K562 (cell line): ENCODE results near the gene ERCC4. TPM values are rescaled to one million over a fixed set of nuclear protein-coding genes. Genes with fewer than 3 reads are reported as not detected.

ENCODE experiments used
- ATAC-seq: fragments of 200-7000 bp; cut with Tn5 transposase; 3 replicates; pipeline ENCODE4 v1.9.1; 2020; ENCODE audit warnings: moderate library complexity
- BruUV-seq: library from RNA; stranded (reverse); fragments of 400-500 nt; replicated peaks from 2 replicates; lab custom pipeline; 2021; lab: Mats Ljungman, UMichigan
- CTCF ChIA-PET: fragments of 300-600 bp; formaldehyde crosslinking; extraction: SDS; loops from one replicate; lab custom pipeline; 2021; ENCODE audit warnings: low intra/inter-chr PET ratio; lab: Yijun Ruan, JAX
- POLR2A ChIA-PET: fragments of 300-600, 350-650 bp; sonication (Branson Sonifier 250); formaldehyde crosslinking; extraction: SDS; loops from one replicate; lab custom pipeline; 2021; ENCODE audit warnings: antibody characterized with exemption, inconsistent platforms; lab: Yijun Ruan, JAX
- DNase-seq, 4 experiments: peaks; one replicate each; pipeline versions ENCODE4 v3.0.0 to v3.0.0-alpha.2; 2011 to 2018; ENCODE audit warnings: low spot score in 3 of 4, mixed read lengths in 3 of 4; ENCODE audit errors: extremely low read depth in 1 of 4
- FAIRE-seq: peaks from 2 replicates; lab custom pipeline; 2011; peaks lifted over from hg19 to GRCh38; lab: Jason Lieb, UNC
- H2AFZ ChIP-seq: 2 replicates; pipeline ENCODE4 v1.6.0; 2011; ENCODE audit warnings: low read depth, low read length, control low read depth, inconsistent platforms
- H3K27ac ChIP-seq: fragments of 200-600 bp; 3 replicates; pipeline ENCODE4 v1.8.0; 2011; ENCODE audit warnings: low read depth, mild to moderate bottlenecking, control low read depth, inconsistent platforms, low read length, moderate library complexity, mixed read lengths; ENCODE audit errors: extremely low read depth
- H3K27me3 ChIP-seq, 2 experiments: fragments of 300-600 bp in 1 of 2; 2 replicates in 1 of 2; 3 replicates in 1 of 2; pipeline versions ENCODE4 v1.6.0 to v1.8.0; 2011; ENCODE audit warnings: inconsistent platforms in 2 of 2, low read length in 2 of 2, mild to moderate bottlenecking in 1 of 2, mixed read lengths in 1 of 2, moderate library complexity in 1 of 2; ENCODE audit not compliant: control insufficient read depth in 2 of 2, insufficient read depth in 2 of 2
- H3K36me3 ChIP-seq: fragments of 300-600 bp; 3 replicates; pipeline ENCODE4 v1.8.0; 2011; ENCODE audit warnings: mild to moderate bottlenecking, low read length, inconsistent platforms; ENCODE audit not compliant: control insufficient read depth, insufficient read depth
- H3K4me1 ChIP-seq, 2 experiments: fragments of 200-600 bp in 1 of 2; replicated peaks in 1 of 2; 2 replicates in 1 of 2; 3 replicates in 1 of 2; pipeline versions ENCODE4 v1.5.1 to v1.8.0; 2011; ENCODE audit warnings: inconsistent platforms in 2 of 2, low read length in 2 of 2, mild to moderate bottlenecking in 1 of 2, mixed read lengths in 1 of 2, moderate library complexity in 1 of 2; ENCODE audit not compliant: control insufficient read depth in 2 of 2, insufficient read depth in 2 of 2
- H3K4me2 ChIP-seq: 2 replicates; pipeline ENCODE4 v1.6.1; 2011; ENCODE audit warnings: low read length, control low read depth, inconsistent platforms, mixed read lengths; ENCODE audit not compliant: insufficient read depth
- H3K4me3 ChIP-seq: fragments of 200-600 bp; sonication (generic), shearing (Covaris generic); 2 replicates; pipeline ENCODE4 v1.5.1; 2016; ENCODE audit warnings: control low read depth, inconsistent platforms
- H3K79me2 ChIP-seq: fragments of 200-600 bp; 3 replicates; pipeline ENCODE4 v1.8.0; 2011; ENCODE audit warnings: low read length, inconsistent platforms; ENCODE audit not compliant: control insufficient read depth, insufficient read depth
- H3K9ac ChIP-seq, 2 experiments: 2 replicates each; pipeline versions ENCODE4 v1.6.0 to v1.6.1; 2011; ENCODE audit warnings: low read depth in 2 of 2, low read length in 2 of 2, control low read depth in 1 of 2, inconsistent platforms in 1 of 2, mild to moderate bottlenecking in 1 of 2, mixed read lengths in 1 of 2; ENCODE audit not compliant: insufficient read depth in 1 of 2
- H3K9me1 ChIP-seq: one replicate; pipeline ENCODE4 v1.6.0; 2011; ENCODE audit warnings: inconsistent platforms, mild to moderate bottlenecking, low read length, moderate library complexity; ENCODE audit not compliant: control insufficient read depth, insufficient read depth
- H3K9me3 ChIP-seq: replicated peaks from 2 replicates; pipeline ENCODE4 v1.5.1; 2011; ENCODE audit warnings: low read depth, low read length, inconsistent platforms; ENCODE audit not compliant: control insufficient read depth, insufficient read depth
- H4K20me1 ChIP-seq: replicated peaks from 2 replicates; pipeline ENCODE4 v1.6.1; 2011; ENCODE audit warnings: low read length, inconsistent platforms, mixed read lengths; ENCODE audit not compliant: control insufficient read depth, insufficient read depth
- ETV1 ChIP-seq: fragments of 450-650 bp; conservative IDR thresholded peaks from 2 replicates; pipeline ENCODE4 v1.6.1; 2016; ENCODE audit warnings: missing genetic modification characterization, control low read depth, low read depth, missing compliant biosample characterization
- FOXK2 ChIP-seq, 2 experiments: fragments of 450-650 bp; IDR thresholded peaks in 1 of 2; conservative IDR thresholded peaks in 1 of 2; 2 replicates each; pipeline ENCODE4 v1.6.1; 2016; ENCODE audit warnings: low read depth in 2 of 2, mild to moderate bottlenecking in 1 of 2
- ILF3 ChIP-seq: fragments of 450-650 bp; IDR thresholded peaks from 2 replicates; pipeline ENCODE4 v1.6.1; 2018; ENCODE audit warnings: antibody characterized with exemption, mild to moderate bottlenecking, moderate library complexity, borderline replicate concordance
- KLF13 ChIP-seq: fragments of 450-650 bp; IDR thresholded peaks from 2 replicates; pipeline ENCODE4 v1.6.1; 2016; ENCODE audit warnings: missing genetic modification characterization, low read depth, mild to moderate bottlenecking, missing compliant biosample characterization, moderate library complexity, borderline replicate concordance
- RBM25 ChIP-seq: fragments of 200-400 bp; formaldehyde crosslinking; IDR thresholded peaks from 2 replicates; pipeline ENCODE4 v1.6.1; 2018; ENCODE audit warnings: low read length, low read depth, moderate library complexity; ENCODE audit not compliant: severe bottlenecking
- THAP7 ChIP-seq: fragments of 250-450 bp; sonication (Bioruptor Pico); IDR thresholded peaks from 2 replicates; pipeline ENCODE4 v1.5.0; 2021
- ZBTB34 ChIP-seq: fragments of 250-450 bp; sonication (Bioruptor Pico); IDR thresholded peaks from 2 replicates; pipeline ENCODE4 v1.8.0; 2021; ENCODE audit warnings: mild to moderate bottlenecking, moderate library complexity
- WGBS: fragments of 100-300 bp; shearing (Covaris generic); methylation state at CpG from one replicate; pipeline ENCODE4 v1.1.6; 2016; ENCODE audit warnings: low coverage, mixed read lengths; ENCODE audit not compliant: insufficient coverage; ENCODE audit errors: missing lambda C conversion rate; 5-methylcytosine and 5-hydroxymethylcytosine counted together
- in situ Hi-C: fragments of 300-500 bp; cut with MboI; formaldehyde crosslinking; loops from 4 replicates; pipeline ENCODE4 v1.15.0; 2018; ENCODE audit warnings: inconsistent platforms, mixed read lengths
- intact Hi-C: fragments of 100-400 bp; cut with micrococcal nuclease; formaldehyde crosslinking; loops from 2 replicates; pipeline ENCODE4 v1.14.2; 2022
- polyA plus RNA-seq, 8 experiments: library from polyadenylated mRNA; depleted of rRNA in 4 of 8; stranded (reverse) in 5 of 8; unstranded in 3 of 8; fragments of >200 nt; fragmentation: Nextera tagmentation in 2 of 8; fragmentation: Illumina TruSeq in 1 of 8; extraction: Ambion mirVana in 2 of 8; extraction: Trizol in 1 of 8; gene quantifications; 2 replicates each; pipeline versions ENCODE4 v1.2.1 to v1.2.3, GENCODE V29; 2011 to 2014; ENCODE audit warnings: inconsistent platforms in 1 of 8, missing spikeins in 1 of 8
- total RNA-seq, 7 experiments: library from RNA; depleted of rRNA in 6 of 7; stranded (reverse); fragments of >200 nt in 6 of 7; fragmentation: Illumina TruSeq in 2 of 7; extraction: Trizol in 2 of 7; gene quantifications; 2 replicates each; pipeline versions ENCODE4 v1.2.1 to v1.2.3, GENCODE V29; 2011 to 2021; ENCODE audit warnings: low replicate concordance in 1 of 7
- TF ChIP-seq, protein P1 (sequence below): sonication (generic); formaldehyde crosslinking; IDR thresholded peaks from 2 replicates; pipeline ENCODE4 v1.8.1; 2023; ENCODE audit warnings: mild to moderate bottlenecking, missing genetic modification reagents
- TF ChIP-seq, protein P2 (sequence below): fragments of 250-450 bp; sonication (Bioruptor Pico); IDR thresholded peaks from 2 replicates; pipeline ENCODE4 v1.5.0; 2021; ENCODE audit warnings: mild to moderate bottlenecking, moderate library complexity

ERCC4 gene
- total and polyA plus RNA-seq, 9 of the 15 experiments (the other 6 are each of a cell fraction or from before 2014, with no cell fraction given), result 3.7 to 10.5 (median 6.0) TPM

DNA sequence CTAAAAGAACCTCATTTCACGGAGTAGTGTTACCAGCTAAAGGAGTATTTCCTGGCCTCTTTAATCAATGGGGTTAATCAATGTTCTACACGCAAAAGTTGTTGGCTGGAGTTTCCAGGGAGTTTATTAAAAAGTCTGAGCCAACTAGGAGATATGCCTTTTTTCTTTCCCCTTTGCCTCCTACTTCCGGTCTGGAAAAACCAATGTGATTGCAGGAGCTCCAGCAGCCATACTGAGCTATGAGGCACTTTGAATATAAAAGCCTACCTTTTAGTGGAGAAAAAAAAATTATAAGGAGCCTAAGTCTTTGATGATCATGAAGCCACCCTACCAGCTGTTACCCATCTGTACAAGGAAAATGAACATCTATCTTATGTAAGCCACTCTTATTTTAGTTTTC lies 17.9 kb upstream of the ERCC4 start:
- POLR2A ChIA-PET, result no interaction called here
- BruUV-seq, result no TSS peak

GRCh38 chr16:13902677-13903076 lies 17.3 kb upstream of the ERCC4 start:
- Histone ChIP-seq H3K4me2 (no peak overlapping the region), H3K4me1 (no peaks in the 10 kb centered on the region), H3K79me2 (no peaks in the 10 kb centered on the region), H3K4me3 (no peak overlapping the region), H4K20me1 (no peaks in the 10 kb centered on the region), H3K27ac (no peak overlapping the region), H3K36me3 (no peaks in the 10 kb centered on the region), H3K27me3 (peaks cover 0 to 2% of the 10 kb centered on the region in 2 experiments; a peak in 1 of 5 replicates), H2AFZ (no peak overlapping the region), H3K9me1 (no peaks in the 10 kb centered on the region), H3K9ac (no peak overlapping the region), H3K9me3 (peaks cover 2% of the 10 kb centered on the region; the same call in 1 of the 2 replicates)
- in situ Hi-C loops (no loop called here), intact Hi-C loops (no loop called here)
- DNase-seq (no peak), ATAC-seq (no peak), FAIRE-seq (no peak)
- ChIA-PET CTCF (no interaction called here), POLR2A (interaction anchor here (0.6 kb wide), 1 partner anchor 332 kb away, joined by 3 read pairs; no protein-coding TSS in a partner anchor)
- WGBS, result 12% methylated on average over 3 of the region's 3 CpGs
- no TSS peak for BruUV-seq
- TF ChIP-seq, protein P1, sequence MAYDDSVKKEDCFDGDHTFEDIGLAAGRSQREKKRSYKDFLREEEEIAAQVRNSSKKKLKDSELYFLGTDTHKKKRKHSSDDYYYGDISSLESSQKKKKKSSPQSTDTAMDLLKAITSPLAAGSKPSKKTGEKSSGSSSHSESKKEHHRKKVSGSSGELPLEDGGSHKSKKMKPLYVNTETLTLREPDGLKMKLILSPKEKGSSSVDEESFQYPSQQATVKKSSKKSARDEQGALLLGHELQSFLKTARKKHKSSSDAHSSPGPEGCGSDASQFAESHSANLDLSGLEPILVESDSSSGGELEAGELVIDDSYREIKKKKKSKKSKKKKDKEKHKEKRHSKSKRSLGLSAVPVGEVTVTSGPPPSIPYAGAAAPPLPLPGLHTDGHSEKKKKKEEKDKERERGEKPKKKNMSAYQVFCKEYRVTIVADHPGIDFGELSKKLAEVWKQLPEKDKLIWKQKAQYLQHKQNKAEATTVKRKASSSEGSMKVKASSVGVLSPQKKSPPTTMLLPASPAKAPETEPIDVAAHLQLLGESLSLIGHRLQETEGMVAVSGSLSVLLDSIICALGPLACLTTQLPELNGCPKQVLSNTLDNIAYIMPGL (CRISPR knock-in tag), result no peak
- TF ChIP-seq ZBTB34 (CRISPR knock-in tag) (no peak), THAP7 (no peak), KLF13 (no peak), FOXK2 (conservative IDR thresholded peaks at IDR 0.05 in 1 of 2, IDR thresholded peaks at IDR 0.05 in 1 of 2; ENCODE audit: low read depth in 2 of 2) (no peak)
- TF ChIP-seq, protein P2, sequence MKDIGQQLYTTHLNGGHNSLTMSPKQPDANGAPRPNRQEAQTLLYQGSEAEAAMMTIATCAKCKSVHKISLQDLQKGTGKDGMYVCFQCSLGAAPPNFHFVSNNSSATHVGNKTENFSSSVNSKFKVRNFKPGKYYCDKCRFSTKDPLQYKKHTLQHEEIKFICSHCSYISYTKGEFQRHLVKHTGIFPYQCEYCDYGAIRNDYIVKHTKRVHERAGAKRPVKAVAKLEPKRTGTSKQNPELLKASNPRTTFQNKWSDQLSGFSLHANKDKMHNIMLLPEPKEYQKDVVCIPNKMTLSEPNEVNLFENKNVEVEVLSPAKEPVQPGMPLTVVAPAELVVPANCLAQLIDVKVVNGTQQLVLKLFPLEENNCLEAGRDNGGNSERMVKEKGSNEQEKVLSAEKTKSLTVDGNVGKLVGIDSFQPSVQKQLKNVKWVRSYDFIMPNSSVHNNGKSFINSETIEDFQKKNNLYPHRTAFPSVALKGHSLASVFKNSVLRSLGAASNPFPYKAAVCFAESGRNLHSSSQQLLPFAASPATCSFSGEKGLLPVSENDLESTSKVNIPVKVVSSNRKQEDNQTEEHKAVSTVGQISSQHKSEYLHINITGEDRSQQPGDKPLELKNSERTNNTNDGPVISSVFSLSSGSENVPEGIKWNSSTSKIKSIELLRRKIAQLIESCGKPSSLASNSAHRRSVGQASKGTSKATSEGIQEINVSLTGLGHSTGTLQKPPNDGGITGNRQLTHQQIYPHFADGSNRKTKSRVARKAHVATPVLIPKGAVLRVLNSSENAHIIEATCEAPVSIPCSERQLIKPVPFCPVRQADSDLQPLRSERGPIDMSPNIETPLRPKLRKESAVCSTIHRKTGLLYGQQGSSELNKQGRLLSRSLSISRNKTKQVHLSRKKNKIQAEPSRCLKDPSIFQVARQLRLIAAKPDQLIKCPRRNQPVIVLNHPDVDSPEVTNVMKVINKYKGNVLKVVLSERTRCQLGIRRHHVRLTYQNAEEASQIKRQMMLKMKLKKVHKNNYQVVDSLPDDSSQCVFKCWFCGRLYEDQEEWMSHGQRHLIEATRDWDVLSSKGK, result no peak

More for the DNA sequence above, 17.9 kb upstream of the ERCC4 start:
- Histone ChIP-seq H3K4me2 (no peak overlapping the region), H4K20me1 (no peaks in the 10 kb centered on the region), H3K27me3 (peaks cover 0 to 2% of the 10 kb centered on the region in 2 experiments; a peak in 1 of 5 replicates), H3K4me1 (no peaks in the 10 kb centered on the region), H3K9me1 (no peaks in the 10 kb centered on the region), H3K9ac (no peak overlapping the region), H3K4me3 (no peak overlapping the region), H2AFZ (no peak overlapping the region), H3K36me3 (no peaks in the 10 kb centered on the region), H3K9me3 (peaks cover 2% of the 10 kb centered on the region; the same call in 1 of the 2 replicates), H3K27ac (no peak overlapping the region), H3K79me2 (no peaks in the 10 kb centered on the region)
- intact Hi-C loops (no loop called here), in situ Hi-C loops (no loop called here)
- no peak for FAIRE-seq
- CTCF ChIA-PET, result no interaction called here
- WGBS, result 0% methylated on average over 3 of the region's 3 CpGs
- ATAC-seq, result no peak
- TF ChIP-seq ETV1 (tag), result peak; percentile 84
- peak; percentile 99 for TF ChIP-seq RBM25
- no peak for TF ChIP-seq ILF3
- no peak for DNase-seq
